Measurements from ENCODE around the gene SSR1. TPM values are rescaled to one million over a fixed set of nuclear protein-coding genes. Genes with fewer than 3 reads are reported as not detected.
"Not testable (repeated sequence)": the region's sequence is repeated elsewhere in the genome, so short reads cannot be mapped to it uniquely, and the experiment has no call there.

The SSR1 gene
- polyA plus RNA-seq, 1 donor, result 134 TPM

GRCh38 chr6:7321866-7322265, 8.9 kb upstream of the SSR1 start:
- not testable (repeated sequence) for DNase-seq

- DNase-seq, result not testable (repeated sequence)
Measured at GRCh38 chr6:7319406-7319805, 6.4 kb upstream of the SSR1 start.

- DNase-seq, result no peak
Measured at GRCh38 chr6:7317538-7317937, 4.5 kb upstream of the SSR1 start.

GRCh38 chr6:7316658-7317533, 3.9 kb upstream of the SSR1 start:
- no peak for DNase-seq

GRCh38 chr6:7315948-7316365, 3.0 kb upstream of the SSR1 start:
- no peak for DNase-seq

- DNase-seq, result not testable (repeated sequence)
Measured at GRCh38 chr6:7315087-7315947, 2.3 kb upstream of the SSR1 start.

GRCh38 chr6:7314414-7314813, 1.4 kb upstream of the SSR1 start:
- DNase-seq, result no peak

GRCh38 chr6:7313505-7314165, 636 bp upstream of the SSR1 start:
- DNase-seq, result no peak

- DNase-seq, result no peak
Measured at GRCh38 chr6:7311917-7312615, 933 bp downstream of the SSR1 start.

GRCh38 chr6:7311176-7311575, 1.8 kb downstream of the SSR1 start:
- DNase-seq, result no peak

GRCh38 chr6:7309050-7309449, 3.9 kb downstream of the SSR1 start:
- no peak for DNase-seq

- no peak for DNase-seq
Measured at GRCh38 chr6:7307533-7307932, 5.5 kb downstream of the SSR1 start.

GRCh38 chr6:7304821-7305220, 8.2 kb downstream of the SSR1 start:
- DNase-seq, result no peak

GRCh38 chr6:7301702-7302101, 11.3 kb downstream of the SSR1 start:
- no peak for DNase-seq

GRCh38 chr6:7300926-7301325, 12.1 kb downstream of the SSR1 start:
- no peak for DNase-seq

- DNase-seq, result no peak
Measured at GRCh38 chr6:7298113-7298512, 14.9 kb downstream of the SSR1 start.

GRCh38 chr6:7296602-7297001, 16.4 kb downstream of the SSR1 start:
- no peak for DNase-seq

GRCh38 chr6:7295916-7296315, 17.1 kb downstream of the SSR1 start:
- no peak for DNase-seq

- no peak for DNase-seq
Measured at GRCh38 chr6:7292596-7293255, 20.3 kb downstream of the SSR1 start.

- DNase-seq, result no peak
Measured at GRCh38 chr6:7290079-7290478, 22.9 kb downstream of the SSR1 start.

- DNase-seq, result no peak
Measured at GRCh38 chr6:7285416-7285815, 27.6 kb downstream of the SSR1 start.

All from left kidney (tissue), 2 donors.